ENCODE results near the gene NEGR1.
A peak's percentile ranks its signal among the peaks of the same experiment; 100 is the strongest.

Gene NEGR1

DNA sequence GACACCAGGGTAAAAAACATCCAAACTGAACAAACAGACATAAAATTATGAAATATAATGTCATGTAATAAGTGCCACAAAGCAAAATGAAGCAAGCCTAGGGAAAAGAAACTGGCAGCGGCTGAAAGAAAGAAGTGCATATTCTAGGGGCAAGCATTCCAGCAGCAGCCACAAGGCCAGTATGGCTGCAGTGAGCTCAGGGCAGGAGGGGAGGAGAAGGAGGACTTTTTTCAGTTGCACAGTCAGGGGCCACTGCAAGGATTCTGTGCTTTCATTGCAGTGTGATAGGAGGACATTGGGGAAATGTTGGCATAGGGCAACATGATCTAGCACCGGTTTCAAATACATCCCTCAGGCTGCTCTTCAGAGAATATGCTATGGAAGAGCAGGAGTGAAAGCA is 263.8 kb downstream of the NEGR1 start:
- DNase-seq, result no peak

DNA sequence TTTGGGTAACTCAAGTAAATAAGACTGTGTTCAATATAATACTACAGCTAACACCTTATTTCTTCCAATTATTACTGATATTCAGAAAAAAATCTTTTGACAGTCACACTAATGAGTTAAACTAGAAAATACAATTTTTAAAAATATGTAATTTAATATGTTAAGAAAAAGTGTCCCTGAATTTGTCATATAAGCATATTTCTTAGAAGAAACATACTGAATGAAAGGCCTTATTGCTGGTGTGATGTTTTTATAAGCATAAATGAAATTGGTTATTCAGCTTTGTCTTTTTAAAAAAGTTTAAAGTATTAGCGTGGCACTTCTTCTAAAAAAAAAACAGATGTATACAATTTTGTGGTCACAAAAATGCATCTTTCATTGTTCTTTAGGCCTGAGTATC is 267.3 kb downstream of the NEGR1 start:
- no peak for DNase-seq

DNA sequence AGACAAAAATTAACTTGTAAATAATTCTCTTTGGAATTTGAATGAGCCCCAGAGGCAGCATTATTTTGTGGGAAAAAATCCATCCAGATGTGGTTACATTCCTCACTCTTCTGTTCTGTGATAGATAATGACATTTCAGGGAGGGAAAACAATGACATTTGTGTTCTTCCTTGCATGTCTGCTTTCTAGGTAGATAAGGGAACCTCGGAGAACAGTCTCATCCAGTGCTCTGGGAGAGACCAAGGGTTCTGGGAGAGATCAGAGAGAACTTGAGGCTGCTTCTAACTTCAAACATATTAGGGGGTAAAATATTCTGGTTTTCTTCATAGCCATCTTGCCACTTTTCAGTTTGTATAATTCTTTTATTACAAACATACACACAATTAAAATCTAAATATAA is 269.2 kb downstream of the NEGR1 start:
- no peak for DNase-seq

DNA sequence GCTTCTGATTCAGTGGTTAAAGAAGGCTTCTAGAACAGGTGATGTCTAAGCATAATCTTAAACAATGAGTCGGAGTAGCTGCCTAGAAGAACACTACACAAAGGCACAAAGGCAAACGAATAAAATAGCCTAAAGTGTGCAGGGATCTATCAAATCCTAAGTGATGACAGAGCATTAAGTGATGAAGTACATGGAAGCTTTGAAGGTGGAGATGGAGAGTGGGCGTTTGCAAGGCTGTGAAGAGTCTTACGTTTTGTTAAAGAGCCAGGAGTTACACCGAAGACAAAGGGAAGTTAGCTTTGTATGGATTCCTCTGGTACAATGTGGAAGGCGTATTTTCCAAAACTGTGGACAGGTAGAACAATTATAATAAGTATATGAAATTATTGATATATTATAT is 270.6 kb downstream of the NEGR1 start:
- no peak for DNase-seq

DNA sequence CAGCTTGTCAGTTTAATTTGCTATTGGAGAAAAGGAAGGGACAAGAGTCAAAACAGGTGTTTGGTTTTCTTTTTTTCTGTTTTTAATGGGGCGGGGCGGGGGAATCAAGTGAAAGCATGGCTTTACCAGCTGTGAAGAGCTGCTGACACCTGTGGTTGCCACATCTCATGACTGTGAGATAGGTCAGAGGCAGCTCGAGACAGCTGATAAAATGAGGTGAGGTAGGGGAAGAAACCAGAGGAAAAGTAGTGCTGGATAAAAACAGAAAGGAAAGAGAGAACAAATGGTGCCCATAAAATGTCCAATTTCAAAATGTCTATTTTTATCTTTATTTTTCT is 272.3 kb downstream of the NEGR1 start:
- DNase-seq, result peak; percentile 44

DNA sequence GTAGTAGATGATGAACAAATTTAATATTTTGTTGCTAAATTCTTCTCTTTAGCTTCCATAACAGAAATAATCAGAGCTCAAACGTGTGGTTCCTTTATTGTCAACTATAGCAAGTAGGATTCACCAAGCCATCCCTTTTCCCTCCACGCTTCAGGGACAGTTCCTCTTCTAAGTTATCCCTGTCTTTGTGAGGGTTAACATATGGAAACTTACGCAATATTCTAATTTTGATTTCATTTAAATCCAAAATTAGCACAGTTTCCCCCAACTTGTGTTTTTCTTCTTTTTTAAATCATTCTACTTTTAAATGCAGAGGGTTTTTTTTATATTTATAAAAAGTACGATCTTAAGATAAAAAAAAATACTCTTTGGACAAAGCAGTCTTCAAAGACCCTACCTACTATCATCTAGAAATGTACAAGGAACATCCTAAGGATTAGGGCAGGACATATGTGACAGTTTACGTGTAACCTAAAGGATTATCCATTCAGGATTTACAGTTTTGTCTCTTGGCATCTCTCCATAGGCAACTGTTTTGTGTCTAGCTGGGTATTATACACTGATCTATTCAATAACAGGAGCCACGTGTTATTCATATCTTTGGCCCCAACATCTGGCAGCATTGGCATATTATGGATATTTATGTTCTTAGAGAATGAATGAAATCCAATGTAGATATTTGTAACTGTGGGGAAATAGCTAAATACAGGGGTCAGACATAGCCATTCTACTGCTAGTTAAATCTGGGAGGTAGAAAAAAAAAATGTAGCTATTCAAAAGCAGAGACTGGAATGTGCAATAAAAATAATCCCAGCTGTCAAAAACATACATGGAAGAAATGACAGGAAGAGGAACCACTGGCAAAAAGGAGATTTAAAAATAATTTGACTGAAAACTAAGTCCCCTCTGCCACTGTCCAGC is 272.9 kb downstream of the NEGR1 start:
- DNase-seq, result peak; percentile 90

DNA sequence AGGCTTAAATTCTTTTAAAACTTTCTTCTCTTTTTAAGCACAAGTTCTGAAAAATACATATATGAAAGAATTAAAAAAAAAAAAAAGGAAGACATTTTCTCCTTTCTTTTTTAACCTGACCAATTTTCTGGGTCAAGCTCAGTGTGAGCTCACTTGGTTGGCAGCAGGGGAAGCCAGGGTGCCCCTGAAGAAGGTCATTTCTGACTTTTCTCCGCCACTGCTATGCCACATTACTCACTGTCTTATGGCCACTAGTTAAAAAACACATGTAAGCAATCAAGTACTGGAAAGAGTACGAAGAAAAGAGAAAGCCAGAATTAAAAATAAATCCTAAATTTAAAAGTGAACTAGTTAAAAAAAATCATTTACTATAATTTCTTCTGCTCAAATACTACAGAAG is 275.0 kb downstream of the NEGR1 start:
- no peak for DNase-seq

DNA sequence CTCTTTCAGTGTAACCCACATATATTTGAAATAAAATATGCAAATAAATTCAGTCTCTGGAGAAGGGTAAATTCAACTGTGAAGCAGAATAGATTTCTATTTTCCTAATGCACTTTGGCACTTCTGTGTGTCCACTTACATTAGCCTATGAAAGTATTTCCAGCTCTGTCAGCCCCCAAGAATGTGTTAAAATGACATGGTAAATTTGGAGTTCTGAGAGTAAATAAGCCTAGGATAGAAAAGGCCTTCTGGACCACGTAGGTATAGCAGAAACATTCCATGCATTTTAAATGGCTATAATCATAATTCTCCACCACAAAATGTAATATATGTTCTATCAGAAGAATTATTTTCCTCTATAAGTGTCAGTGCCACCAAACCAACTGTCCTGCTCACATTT is 276.2 kb downstream of the NEGR1 start:
- DNase-seq, result no peak

DNA sequence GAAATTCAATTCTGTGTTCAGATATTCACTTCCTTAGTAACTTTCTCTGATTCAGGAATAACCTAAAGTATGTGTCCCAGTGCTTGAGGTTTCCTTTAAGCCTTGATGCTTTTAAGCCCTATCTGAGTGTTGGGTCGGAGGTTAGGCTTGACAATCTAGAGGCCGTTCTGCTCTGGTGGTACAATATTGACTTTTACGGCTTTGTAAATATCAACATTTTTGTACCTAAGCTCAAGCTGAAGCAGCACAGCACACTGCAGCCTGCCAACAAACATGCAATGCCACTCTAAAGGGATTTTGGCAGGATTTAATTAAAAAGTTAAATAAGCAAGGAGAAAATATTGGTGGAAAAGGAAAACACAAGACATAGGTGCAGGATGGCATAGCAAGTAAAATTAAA is 279.2 kb downstream of the NEGR1 start:
- DNase-seq, result no peak

DNA sequence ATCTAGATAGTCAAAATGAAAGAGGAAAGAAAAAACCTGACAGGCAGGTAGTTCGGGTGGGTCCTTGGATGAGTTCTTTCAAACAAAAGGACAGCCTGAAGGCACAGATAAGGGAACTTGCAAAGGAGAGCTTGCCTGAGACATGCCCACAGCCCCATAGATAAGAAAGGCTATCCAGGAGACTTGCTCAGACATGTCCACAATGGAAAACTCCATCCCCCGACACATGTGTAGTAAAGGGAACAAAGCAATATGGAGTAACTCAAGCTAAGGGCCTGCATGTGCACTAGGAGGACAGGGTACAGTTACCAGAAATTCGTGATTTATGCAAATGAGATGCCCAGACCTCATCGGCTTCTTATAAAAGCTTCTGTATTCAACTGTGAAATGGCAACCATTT is 281.5 kb downstream of the NEGR1 start:
- DNase-seq, result no peak

DNA sequence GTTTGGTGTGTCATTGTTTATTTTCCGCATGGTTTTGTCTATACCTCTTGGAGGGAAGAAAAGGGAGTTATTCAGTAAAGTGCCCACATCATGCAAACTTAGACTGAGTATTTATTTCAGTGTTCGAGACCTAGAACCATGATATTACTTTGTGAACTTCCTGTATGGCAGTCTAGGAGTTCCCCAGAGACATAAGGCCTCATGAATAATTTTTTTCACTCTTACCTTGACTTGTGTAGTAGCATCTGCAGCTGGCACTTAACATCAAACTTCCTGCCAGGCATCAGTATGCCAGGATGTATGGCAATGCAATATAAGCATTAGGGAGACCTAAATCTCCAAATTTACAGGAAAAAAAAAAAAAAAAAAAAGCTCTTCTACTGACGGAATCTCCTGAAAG is 287.7 kb downstream of the NEGR1 start:
- DNase-seq, result no peak

DNA sequence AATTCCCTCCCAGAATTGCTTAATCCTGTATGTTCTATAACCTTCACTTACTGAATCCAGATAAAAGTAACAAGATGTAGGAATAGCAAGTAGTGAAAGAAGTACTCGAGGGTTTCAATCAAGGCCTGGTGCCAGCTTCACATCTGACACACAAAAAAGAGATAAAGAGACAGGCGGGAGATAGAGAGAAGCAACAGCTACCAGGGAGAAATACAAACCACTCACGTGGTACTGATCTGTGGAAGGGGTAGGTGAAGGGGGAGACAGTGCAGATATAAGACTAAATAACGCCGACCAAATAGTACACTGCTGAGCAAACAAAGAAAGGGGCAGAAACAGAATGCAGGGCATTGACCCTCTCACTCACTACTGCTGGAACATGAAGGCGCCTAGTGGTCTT is 295.2 kb downstream of the NEGR1 start:
- DNase-seq, result no peak

DNA sequence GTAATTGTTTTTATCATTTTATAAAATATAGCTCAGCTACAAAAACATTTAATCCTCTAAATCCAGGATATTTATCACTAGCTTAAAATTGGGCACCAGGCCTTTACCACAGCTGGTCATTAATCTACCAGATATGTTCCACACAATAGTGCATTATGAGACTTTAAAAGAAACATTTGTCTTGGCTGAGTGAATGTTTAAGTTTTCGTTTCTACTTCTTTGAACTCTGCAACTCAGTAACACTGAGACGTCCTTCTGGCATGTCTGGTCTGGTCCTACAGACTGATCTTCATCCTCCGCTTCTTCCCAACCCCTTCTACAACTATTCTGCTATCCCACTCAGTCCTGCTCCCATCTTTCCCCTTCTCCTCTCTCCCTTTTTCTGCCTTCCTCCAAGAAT is 296.2 kb downstream of the NEGR1 start:
- no peak for DNase-seq

DNA sequence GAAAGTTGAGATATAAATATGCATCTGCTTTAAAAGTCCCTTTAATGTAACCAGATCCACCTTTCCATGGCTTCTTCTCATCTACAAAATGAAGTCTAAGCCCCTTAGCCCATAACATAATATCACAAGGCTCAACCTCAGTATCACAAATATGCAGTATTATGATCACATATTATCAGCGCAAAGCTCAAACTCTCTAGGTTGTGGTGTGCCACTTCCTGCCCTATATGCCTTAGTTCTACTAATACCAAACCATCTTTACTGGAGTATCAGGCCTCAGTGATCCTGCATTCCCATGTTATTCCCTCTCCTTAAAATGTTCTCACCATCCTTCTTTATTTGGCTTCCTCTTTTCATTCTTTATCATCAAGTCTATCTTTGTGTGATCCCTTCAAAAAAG is 301.8 kb downstream of the NEGR1 start:
- DNase-seq, result no peak

DNA sequence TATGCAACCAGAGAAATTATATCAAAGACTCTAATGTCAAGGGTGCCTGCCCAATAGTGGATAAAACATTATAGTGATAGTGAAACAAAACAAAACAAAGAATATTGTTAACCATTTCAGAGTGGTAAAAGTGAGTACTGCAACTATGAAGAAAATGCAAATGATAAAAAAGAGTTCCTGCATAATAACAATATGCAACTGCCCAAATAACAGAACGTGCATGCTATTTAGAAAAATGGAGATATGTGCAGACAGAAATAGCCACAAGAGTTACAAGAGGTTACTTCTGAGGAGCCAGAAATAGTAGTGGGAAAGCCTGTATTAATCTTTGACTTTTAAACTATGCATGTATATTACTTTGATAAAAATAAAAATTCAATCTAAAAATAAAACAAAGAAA is 302.5 kb downstream of the NEGR1 start:
- no peak for DNase-seq

DNA sequence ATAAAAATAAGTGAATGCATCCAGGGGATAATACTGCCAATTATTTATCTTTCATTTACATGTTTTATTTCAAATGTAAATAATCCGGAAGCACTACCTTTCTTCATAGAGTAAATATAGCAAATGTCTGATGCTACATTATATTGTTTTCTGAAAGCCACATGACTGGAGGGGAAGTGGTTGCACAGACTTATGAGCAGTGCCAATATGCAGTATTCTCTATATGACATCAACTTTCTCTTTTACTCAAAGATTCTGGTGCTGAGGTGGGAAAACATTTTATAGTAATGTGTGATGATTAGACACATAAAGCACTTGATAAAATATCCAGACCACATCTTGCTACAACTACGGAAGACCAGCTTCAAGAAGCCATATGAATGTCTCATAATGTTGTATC is 314.7 kb downstream of the NEGR1 start:
- no peak for DNase-seq

DNA sequence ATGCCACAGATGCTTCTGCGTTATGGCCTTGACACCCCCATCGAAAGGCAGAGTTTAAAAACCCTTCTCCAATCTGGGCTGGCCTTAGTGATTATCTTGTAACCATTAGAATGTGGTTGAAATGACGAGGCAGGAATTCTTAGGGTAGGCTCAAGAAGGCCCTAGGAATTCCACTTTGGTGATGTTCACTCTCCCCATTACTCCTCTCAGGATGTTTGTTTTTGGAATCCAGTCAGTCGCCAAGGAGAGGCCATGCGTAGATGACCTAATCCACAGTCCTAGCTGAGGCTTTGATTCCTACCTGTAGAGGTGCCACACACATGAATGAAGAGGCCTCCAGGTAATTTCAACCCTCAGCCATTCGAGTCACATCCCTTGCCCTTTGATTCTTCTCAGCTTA is 318.2 kb downstream of the NEGR1 start:
- DNase-seq, result no peak

DNA sequence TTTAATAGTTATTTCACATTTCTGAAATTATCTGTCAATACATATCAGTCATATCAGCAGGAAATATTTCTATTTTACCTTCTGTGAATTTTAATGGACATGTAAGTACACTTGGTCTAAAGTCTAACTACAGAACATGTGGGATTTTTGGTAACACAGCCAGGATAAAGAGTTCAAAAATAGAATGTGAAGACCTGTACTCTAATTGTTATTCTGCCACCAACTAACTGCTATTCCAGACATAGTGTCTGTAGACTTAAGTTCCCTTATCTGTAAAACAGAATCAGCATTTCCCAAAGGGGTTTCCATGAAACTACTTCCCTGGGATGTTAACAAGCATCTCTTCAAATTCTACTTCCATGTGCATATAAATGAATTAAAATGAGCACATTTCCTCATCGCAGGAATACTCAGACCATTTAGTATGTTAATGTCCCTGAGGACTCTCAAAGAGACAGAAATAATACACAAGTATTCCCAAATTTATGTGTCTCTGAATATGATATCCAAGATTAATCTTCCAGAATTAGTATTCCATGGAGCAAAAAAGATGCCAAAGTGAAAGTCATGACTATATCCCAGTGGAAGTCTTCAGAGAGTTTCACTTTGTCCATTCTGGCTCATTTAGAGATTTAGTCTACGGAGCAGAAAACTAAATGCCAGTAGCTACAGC is 325.6 kb downstream of the NEGR1 start:
- DNase-seq, result no peak

DNA sequence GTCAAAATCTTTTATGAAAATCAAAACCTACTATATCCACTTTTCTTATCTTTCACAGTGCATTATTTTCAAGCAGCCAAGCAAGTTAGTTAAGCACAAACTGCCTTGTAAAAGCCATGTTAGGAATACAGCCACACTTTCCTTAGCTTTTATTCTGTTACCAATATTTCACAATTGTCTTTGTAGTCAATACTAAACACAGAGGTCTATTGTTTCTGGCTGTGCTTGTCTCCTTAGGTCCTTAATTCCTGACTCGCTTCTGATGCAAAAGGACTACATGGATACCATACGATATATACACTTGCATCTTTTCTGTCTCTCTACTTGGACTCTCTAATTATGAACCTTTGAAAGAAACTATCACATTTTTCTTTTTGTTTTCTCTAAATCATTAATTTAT is 331.8 kb downstream of the NEGR1 start:
- DNase-seq, result no peak

DNA sequence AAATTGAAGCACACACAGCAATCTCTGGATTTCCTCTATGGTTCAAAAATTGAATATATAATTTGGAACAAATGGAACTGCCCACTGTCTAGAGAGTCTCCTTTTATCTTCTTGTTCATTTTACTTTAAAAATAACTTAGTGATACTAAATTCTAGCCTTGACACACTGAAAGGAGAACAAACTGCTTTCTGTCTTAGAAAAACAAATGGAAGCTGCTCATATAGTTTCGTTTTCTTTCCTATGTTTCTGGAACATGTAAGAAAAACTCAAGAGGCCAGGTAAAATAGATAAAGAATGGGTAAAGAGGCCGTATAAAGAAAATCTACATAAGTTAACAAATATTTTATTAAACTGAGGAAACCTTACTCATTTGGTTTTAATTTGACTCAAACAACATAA is 332.7 kb downstream of the NEGR1 start:
- DNase-seq, result no peak

DNA sequence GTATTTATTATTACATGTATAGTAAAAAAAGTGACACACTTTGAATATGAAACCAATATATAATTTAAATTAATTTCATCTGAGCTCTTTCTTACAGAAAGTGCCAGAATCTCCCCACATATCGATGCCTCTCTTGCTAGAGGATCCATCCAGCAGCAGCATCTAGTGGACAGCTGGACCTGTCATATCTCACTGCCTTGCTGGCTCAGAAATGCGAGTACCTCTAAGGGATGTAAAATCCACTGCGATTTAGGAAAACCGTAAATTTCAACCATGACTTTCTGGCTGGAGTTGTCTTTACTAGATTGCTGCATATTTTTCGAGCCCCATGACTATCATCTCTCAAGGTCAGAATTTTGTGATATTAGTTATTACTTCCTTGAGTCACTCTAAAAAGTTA is 333.8 kb downstream of the NEGR1 start:
- DNase-seq, result no peak

DNA sequence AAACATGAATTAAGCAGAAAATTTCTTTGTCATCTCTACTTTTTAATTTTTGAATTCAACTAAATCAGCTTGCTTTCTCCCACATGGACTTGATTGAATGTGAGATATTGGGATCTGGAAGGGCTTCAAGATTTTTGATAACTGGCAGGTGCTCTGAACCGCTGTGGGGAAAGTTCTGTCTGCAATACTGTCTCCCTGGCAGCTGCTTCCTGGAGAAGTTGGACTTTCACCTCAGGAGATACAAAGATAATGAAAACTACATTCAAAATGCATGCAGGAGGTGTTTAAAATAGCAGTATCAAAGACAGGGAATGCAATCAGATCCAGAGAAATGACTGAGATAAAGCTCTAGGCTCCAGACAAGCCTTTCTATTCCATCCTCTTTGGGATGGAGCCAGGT is 338.3 kb downstream of the NEGR1 start:
- DNase-seq, result no peak

DNA sequence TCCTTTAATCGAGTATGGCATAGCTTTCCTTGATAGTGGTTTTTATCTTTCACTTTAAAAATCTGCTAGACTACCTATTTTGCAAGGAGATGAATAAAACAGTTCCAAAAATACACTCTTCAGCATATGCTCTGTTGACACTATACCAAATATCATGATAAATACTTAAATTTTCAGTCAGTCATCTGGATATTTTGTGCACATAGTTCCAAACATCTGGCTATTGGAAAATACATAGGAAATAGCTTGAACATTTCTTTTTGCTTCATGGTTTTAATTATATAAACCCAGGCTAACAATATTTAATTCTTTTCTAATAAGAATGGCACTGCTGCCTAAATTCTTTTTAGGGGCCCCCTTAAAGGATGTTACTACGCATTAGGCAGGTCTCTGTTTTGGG is 342.1 kb downstream of the NEGR1 start:
- DNase-seq, result no peak

DNA sequence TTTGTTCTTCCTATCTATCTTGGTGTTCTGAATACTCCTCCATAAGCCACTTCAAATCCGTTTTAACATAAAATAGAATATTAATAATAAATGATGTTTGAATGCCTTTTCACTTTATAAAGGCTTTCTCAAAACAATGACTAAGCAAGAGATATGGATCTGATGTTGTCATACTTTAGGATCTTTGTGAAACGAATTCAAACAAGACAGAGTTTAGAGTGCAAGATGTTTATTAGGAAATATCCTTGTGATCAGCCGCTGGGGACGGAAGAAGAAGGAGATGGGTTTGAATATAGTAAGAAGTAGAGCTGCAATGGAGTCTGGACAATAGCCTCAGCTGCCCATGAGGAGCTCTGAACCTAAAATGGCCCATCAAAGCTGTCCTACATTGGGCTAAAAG is 351.8 kb downstream of the NEGR1 start:
- no peak for DNase-seq

Measured in NCI-H82 (cell line).